Common myeloid progenitor, CD34-positive (primary cell): ENCODE data around the gene SELENON.

ENCODE experiments used
- CTCF ChIA-PET: fragments of 350-600 bp; sonication (Branson Sonifier 250); formaldehyde crosslinking; loops from one replicate; lab custom pipeline; 2021; ENCODE audit warnings: antibody characterized with exemption; lab: Charles Lee
- POLR2A ChIA-PET: fragments of 350-600 bp; sonication (Branson Sonifier 250); formaldehyde crosslinking; loops from one replicate; lab custom pipeline; 2021; ENCODE audit warnings: antibody characterized with exemption; lab: Charles Lee
- DNase-seq, 3 donors: peaks; one replicate each; pipeline versions ENCODE4 v3.0.0 to v3.0.0-alpha.2; 2013
- H3K27ac ChIP-seq, 2 experiments: 1 replicate in 1 of 2; 2 replicates in 1 of 2; pipeline ENCODE4 v1.7.0; 2013; ENCODE audit warnings: inconsistent platforms in 2 of 2, low read length in 2 of 2, mild to moderate bottlenecking in 2 of 2, low read depth in 1 of 2, moderate library complexity in 1 of 2; ENCODE audit not compliant: severe bottlenecking in 2 of 2, insufficient read depth in 1 of 2, poor library complexity in 1 of 2
- H3K27me3 ChIP-seq, 5 experiments: replicated peaks in 2 of 5; 1 replicate in 3 of 5; 2 replicates in 2 of 5; pipeline versions ENCODE4 v1.6.1 to v1.7.0; 2013; ENCODE audit warnings: low read length in 4 of 5, mild to moderate bottlenecking in 2 of 5, moderate library complexity in 2 of 5, inconsistent platforms in 1 of 5; ENCODE audit not compliant: insufficient read depth in 5 of 5, control insufficient read depth in 4 of 5
- H3K36me3 ChIP-seq, 4 experiments: 1 replicate in 2 of 4; 2 replicates in 2 of 4; pipeline versions ENCODE4 v1.6.1 to v1.7.0; 2013; ENCODE audit warnings: low read length in 3 of 4, control low read depth in 1 of 4, mild to moderate bottlenecking in 1 of 4; ENCODE audit not compliant: control insufficient read depth in 4 of 4, insufficient read depth in 4 of 4
- H3K4me1 ChIP-seq, 4 experiments: 1 replicate in 3 of 4; 2 replicates in 1 of 4; pipeline versions ENCODE4 v1.6.1 to v1.7.1; 2013; ENCODE audit warnings: low read length in 3 of 4, mild to moderate bottlenecking in 3 of 4, control low read depth in 1 of 4, inconsistent platforms in 1 of 4, moderate library complexity in 1 of 4; ENCODE audit not compliant: control insufficient read depth in 4 of 4, insufficient read depth in 4 of 4; ENCODE audit errors: control extremely low read depth in 1 of 4
- H3K4me3 ChIP-seq, 7 experiments: 1 replicate in 4 of 7; 2 replicates in 3 of 7; pipeline versions ENCODE4 v1.5.1 to v1.7.0; 2013; ENCODE audit warnings: mild to moderate bottlenecking in 7 of 7, low read length in 6 of 7, moderate library complexity in 6 of 7, inconsistent platforms in 2 of 7, low read depth in 2 of 7, control low read depth in 1 of 7; ENCODE audit not compliant: insufficient read depth in 4 of 7, control insufficient read depth in 1 of 7; ENCODE audit errors: extremely low read depth in 1 of 7
- H3K9me3 ChIP-seq, 5 experiments: 1 replicate in 4 of 5; 2 replicates in 1 of 5; pipeline versions ENCODE4 v1.6.1 to v1.7.1; 2013; ENCODE audit warnings: low read length in 4 of 5, mild to moderate bottlenecking in 2 of 5, inconsistent platforms in 1 of 5, low read depth in 1 of 5, moderate library complexity in 1 of 5; ENCODE audit not compliant: control insufficient read depth in 4 of 5, insufficient read depth in 2 of 5; ENCODE audit errors: control extremely low read depth in 1 of 5
- WGBS: methylation state at CpG from one replicate; pipeline ENCODE4 v1.1.5; 2013; ENCODE audit not compliant: insufficient coverage; 5-methylcytosine and 5-hydroxymethylcytosine counted together

The SELENON gene

DNA sequence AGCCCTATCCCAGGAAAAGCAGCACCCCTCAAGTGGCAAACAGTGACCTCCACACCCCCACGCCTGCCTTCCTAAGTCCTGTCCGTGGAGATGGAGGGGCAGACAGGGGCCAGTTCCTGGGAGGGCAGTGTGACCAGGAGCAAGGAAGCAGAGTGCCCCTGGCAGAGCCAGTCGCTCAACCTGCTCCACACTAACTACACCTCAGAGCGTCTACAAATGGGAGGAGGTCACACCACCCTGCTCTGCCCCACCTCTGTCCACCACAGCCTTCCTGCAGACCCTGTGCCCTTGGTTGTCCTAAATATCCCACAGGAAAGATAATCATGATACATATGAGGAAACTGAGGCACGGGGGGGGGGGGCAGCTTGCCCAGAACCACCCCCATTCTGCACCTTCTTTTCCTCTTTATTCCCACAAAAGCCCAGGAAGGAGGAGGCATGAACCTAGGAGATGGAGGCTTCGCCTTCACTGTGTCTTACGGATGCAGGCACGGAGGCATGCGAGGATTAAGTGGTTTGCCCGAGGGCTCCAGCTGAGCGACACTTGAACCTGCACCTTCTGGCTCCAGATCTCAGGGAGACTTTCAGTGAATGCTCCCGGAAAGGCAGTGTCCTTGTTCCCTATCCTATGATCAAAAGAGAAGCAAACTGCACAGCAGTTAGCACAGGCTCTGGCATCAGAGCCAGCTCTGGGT lies 42.7 kb upstream of the SELENON start:
- Histone ChIP-seq H3K36me3 (no peaks in the 10 kb centered on the region), H3K27me3 (no peaks in the 10 kb centered on the region), H3K27ac (no peak overlapping the region), H3K4me1 (peaks cover 3 to 43% (median 40%) of the 10 kb centered on the region in 4 experiments), H3K4me3 (no peak overlapping the region), H3K9me3 (no peaks in the 10 kb centered on the region)
- ChIA-PET CTCF (interaction anchor here (1.6 to 3.0 kb wide), 3 partner anchors 15 to 30 kb away, joined by 4 to 13 read pairs (median 7); no protein-coding TSS in a partner anchor), POLR2A (no interaction called here)
- DNase-seq, result no peak
- 98% methylated on average over 11 of the region's 12 CpGs for WGBS

DNA sequence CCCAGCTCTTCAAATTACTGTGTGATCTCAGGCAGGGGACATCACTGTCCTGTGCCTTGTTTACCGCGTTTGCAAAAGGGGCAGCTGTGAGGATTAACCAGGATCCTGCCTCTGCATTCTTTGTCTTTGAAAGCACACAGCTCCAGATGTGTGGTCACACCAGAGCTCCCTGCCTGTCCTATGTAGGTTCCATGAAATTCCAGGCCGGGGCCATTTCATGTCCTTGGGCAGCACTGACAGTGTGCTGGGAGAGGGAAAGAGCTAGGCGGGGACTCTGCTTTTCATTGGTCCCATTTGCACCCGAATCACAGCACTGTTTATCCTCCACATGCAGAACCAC lies 42.2 kb upstream of the SELENON start:
- no peaks in the 10 kb centered on the region for H3K27me3 ChIP-seq
- DNase-seq, result no peak
- peaks cover 3 to 43% (median 40%) of the 10 kb centered on the region in 4 experiments for H3K4me1 ChIP-seq
- H3K36me3 ChIP-seq, result no peaks in the 10 kb centered on the region
- ChIA-PET POLR2A (no interaction called here), CTCF (interaction anchor here (0.5 to 3.0 kb wide), 3 partner anchors 14 to 59 kb away, joined by 3 to 13 read pairs (median 7); no protein-coding TSS in a partner anchor)
- WGBS, result 100% methylated on average over 3 of the region's 5 CpGs
- H3K9me3 ChIP-seq, result no peaks in the 10 kb centered on the region
- no peak overlapping the region for H3K4me3 ChIP-seq
- H3K27ac ChIP-seq, result no peak overlapping the region

DNA sequence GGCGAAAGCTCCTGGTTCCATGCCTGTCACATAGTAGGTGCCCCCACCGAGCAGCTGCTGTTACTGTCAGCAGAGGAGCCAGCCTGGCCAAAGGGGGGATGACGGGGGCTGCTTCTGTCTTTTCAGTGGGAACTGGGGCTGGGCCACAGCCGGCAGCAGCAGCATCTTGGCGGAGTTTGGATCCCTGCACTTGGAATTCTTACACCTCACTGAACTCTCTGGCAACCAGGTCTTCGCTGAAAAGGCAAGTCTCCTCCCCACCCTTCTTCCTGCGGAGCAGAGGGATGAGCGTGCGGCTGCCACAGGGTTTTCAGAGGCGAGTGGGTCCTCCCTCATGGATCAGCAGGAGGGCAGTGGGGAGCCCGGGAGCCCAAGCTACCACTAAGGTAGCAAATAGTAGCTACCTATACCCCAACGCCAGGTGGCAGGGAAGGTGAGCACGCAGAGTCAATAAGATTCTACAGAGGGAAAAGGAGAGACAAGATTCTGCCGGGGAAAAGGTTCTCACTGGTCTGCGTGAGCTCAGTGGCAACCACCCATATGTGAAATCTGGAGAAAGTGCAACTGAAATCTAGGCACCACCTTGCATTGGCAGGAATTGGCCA lies 41.4 kb upstream of the SELENON start:
- no peak overlapping the region for H3K4me3 ChIP-seq
- ChIA-PET CTCF (interaction anchor here (0.5 to 3.0 kb wide), 7 partner anchors 13 to 60 kb away, joined by 3 to 13 read pairs (median 5); no protein-coding TSS in a partner anchor), POLR2A (no interaction called here)
- no peaks in the 10 kb centered on the region for H3K36me3 ChIP-seq
- H3K27me3 ChIP-seq, result no peaks in the 10 kb centered on the region
- H3K9me3 ChIP-seq, result no peaks in the 10 kb centered on the region
- WGBS, result 94% methylated on average over 10 of the region's 15 CpGs
- no peak overlapping the region for H3K27ac ChIP-seq
- peaks cover 3 to 43% (median 41%) of the 10 kb centered on the region in 4 experiments for H3K4me1 ChIP-seq
- no peak for DNase-seq

DNA sequence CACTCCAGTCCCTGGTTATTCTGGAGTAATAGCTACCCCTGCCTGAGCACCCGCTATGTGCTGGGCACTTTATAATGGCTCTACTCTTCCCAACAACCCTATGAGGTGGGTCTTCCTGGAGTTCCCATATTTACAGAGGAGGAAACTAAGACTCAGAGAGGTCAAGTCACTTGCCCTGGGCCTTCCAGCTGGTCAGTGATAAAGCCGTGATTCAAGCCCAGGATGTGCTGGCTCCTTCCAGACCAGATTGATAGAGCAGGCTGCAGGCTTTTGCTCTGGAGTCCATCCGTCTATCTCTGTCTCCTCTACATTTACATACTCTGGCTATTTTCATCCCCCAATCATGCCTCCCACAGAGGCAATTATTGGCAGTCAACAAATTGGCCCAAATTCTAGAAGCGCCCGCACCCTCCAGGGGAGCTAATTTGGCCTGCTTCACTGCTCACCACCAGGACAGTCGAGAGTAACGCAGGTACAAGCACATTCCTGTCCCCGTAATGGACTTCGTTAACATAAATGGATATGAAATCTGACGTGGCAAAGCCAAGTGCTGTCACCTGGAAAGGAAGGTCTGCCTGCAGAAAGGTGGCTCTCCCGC lies 39.8 kb upstream of the SELENON start:
- 97% methylated on average over 11 of the region's 11 CpGs for WGBS
- H3K4me3 ChIP-seq, result no peak overlapping the region
- no peaks in the 10 kb centered on the region for H3K36me3 ChIP-seq
- H3K9me3 ChIP-seq, result no peaks in the 10 kb centered on the region
- peaks cover 3 to 34% (median 32%) of the 10 kb centered on the region in 4 experiments for H3K4me1 ChIP-seq
- DNase-seq, result no peak
- ChIA-PET POLR2A (no interaction called here), CTCF (interaction anchor here (1.1 to 3.0 kb wide), 4 partner anchors 12 to 38 kb away, joined by 4 to 13 read pairs (median 6); no protein-coding TSS in a partner anchor)
- H3K27ac ChIP-seq, result no peak overlapping the region
- no peaks in the 10 kb centered on the region for H3K27me3 ChIP-seq

DNA sequence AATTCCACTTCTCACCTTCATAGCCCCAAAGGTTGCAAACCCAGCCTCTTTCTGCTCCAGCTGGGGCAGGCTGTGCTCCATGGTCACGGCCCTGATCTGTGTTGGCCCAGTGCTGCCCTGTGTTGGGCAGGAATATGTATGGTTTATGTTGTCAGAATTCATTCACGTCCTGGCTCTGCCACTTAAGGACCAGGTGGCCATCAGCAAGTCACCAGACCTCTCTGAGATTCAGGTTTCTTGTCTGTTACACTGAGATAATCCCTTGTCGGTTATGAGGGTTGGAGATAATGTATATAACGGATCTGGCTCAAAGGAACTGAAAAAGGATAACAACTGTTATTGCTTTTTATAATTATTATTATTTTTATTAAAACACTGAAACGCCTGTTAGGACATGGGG lies 39.1 kb upstream of the SELENON start:
- DNase-seq, result peak in 2 of 3 donors; percentile 52 to 77
- CTCF ChIA-PET, result interaction anchor here (2.0 kb wide), 1 partner anchor 37 kb away, joined by 7 read pairs; no protein-coding TSS in a partner anchor

DNA sequence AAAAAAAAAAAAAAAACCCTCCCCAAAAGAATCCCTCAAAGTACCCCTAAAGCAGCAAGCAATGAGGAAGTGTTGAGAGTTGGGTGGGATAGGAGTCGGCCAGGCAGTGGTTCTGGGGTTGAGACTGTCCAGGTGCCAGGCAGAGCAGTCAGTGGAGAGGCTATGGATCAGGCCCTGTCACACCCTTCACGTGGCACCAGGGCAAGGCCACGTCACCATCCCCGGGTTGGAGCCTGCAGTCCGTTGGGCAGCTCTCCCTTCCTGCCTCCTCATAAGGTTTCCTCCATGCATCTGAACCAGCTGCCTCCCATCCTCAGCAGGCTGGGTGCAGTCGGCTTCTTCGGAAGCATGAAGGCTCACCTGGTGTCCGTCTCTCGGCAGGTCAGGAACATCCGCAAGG lies 36.5 kb upstream of the SELENON start:
- WGBS, result 97% methylated on average over 8 of the region's 10 CpGs
- ChIA-PET POLR2A (interaction anchor here (0.7 kb wide), 1 partner anchor 54 kb away, joined by 4 read pairs; no protein-coding TSS in a partner anchor), CTCF (interaction anchor here (0.6 kb wide), 1 partner anchor 20 kb away, joined by 4 read pairs; no protein-coding TSS in a partner anchor)
- Histone ChIP-seq H3K27ac (no peak overlapping the region), H3K27me3 (no peaks in the 10 kb centered on the region), H3K4me3 (no peak overlapping the region), H3K4me1 (peaks cover 8 to 30% (median 25%) of the 10 kb centered on the region in 4 experiments), H3K9me3 (no peaks in the 10 kb centered on the region), H3K36me3 (no peaks in the 10 kb centered on the region)
- no peak for DNase-seq

More for the DNA sequence above, 39.1 kb upstream of the SELENON start:
- H3K4me3 ChIP-seq, result no peak overlapping the region
- POLR2A ChIA-PET, result no interaction called here
- H3K36me3 ChIP-seq, result no peaks in the 10 kb centered on the region
- H3K27ac ChIP-seq, result no peak overlapping the region
- H3K9me3 ChIP-seq, result no peaks in the 10 kb centered on the region
- 71% methylated on average over 1 of the region's 5 CpGs for WGBS
- H3K4me1 ChIP-seq, result peaks cover 3 to 34% (median 32%) of the 10 kb centered on the region in 4 experiments
- no peaks in the 10 kb centered on the region for H3K27me3 ChIP-seq
